HG02943 (cell line): ENCODE data around the gene KANSL1L.

Experiments used
- ATAC-seq: cut with Tn5 transposase; IDR thresholded peaks from one replicate; pipeline ENCODE4 v1.9.1; 2021; ENCODE audit warnings: mild to moderate bottlenecking, low read depth, moderate library complexity; ENCODE audit not compliant: unreplicated experiment

The KANSL1L gene

GRCh38 chr2:210086930-210087329 is 84.3 kb downstream of the KANSL1L start:
- ATAC-seq, result no peak

GRCh38 chr2:210086292-210086691 is 84.9 kb downstream of the KANSL1L start:
- no peak for ATAC-seq

GRCh38 chr2:210072922-210073509 is 98.2 kb downstream of the KANSL1L start:
- no peak for ATAC-seq

GRCh38 chr2:210072493-210072892 is 98.7 kb downstream of the KANSL1L start:
- no peak for ATAC-seq

- ATAC-seq, result no peak
Measured at GRCh38 chr2:210063306-210063705, 107.9 kb downstream of the KANSL1L start.

- no peak for ATAC-seq
Measured at GRCh38 chr2:210055825-210056224, 115.4 kb downstream of the KANSL1L start.

GRCh38 chr2:210054696-210055095 is 116.5 kb downstream of the KANSL1L start:
- no peak for ATAC-seq

GRCh38 chr2:210050885-210051284 is 120.3 kb downstream of the KANSL1L start:
- no peak for ATAC-seq

- ATAC-seq, result no peak
Measured at GRCh38 chr2:210049831-210050230, 121.4 kb downstream of the KANSL1L start.

- no peak for ATAC-seq
Measured at GRCh38 chr2:210046851-210047500, 124.2 kb downstream of the KANSL1L start.

- ATAC-seq, result no peak
Measured at GRCh38 chr2:210038078-210038477, 133.1 kb downstream of the KANSL1L start.

GRCh38 chr2:210035679-210036078 is 135.5 kb downstream of the KANSL1L start:
- ATAC-seq, result no peak

- no peak for ATAC-seq
Measured at GRCh38 chr2:210034087-210034683, 137.0 kb downstream of the KANSL1L start.

GRCh38 chr2:210028178-210028577 is 143.0 kb downstream of the KANSL1L start:
- no peak for ATAC-seq

GRCh38 chr2:210027608-210028007 is 143.6 kb downstream of the KANSL1L start:
- no peak for ATAC-seq

GRCh38 chr2:210022824-210023223 is 148.4 kb downstream of the KANSL1L start:
- no peak for ATAC-seq

GRCh38 chr2:210020138-210020537 is 151.1 kb downstream of the KANSL1L start:
- no peak for ATAC-seq

GRCh38 chr2:210009896-210010295 is 161.3 kb downstream of the KANSL1L start:
- ATAC-seq, result no peak

GRCh38 chr2:210009126-210009525 is 162.1 kb downstream of the KANSL1L start:
- no peak for ATAC-seq

GRCh38 chr2:210007895-210008294 is 163.3 kb downstream of the KANSL1L start:
- ATAC-seq, result no peak

GRCh38 chr2:210004881-210005280 is 166.3 kb downstream of the KANSL1L start:
- ATAC-seq, result no peak

GRCh38 chr2:210003359-210003758 is 167.8 kb downstream of the KANSL1L start:
- ATAC-seq, result no peak
